GM12873 (cell line): ENCODE results near the gene ATP5IF1.

Source experiments
- TF ChIP-seq, protein P1 (sequence below): IDR thresholded peaks from 2 replicates; pipeline ENCODE4 v1.5.1; 2012; ENCODE audit warnings: low read depth, mild to moderate bottlenecking, moderate library complexity, low read length, control low read depth; ENCODE audit not compliant: insufficient read depth; ENCODE audit errors: missing control alignments

The ATP5IF1 gene

GRCh38 chr1:28259934-28260802, 24.2 kb downstream of the ATP5IF1 start:
- TF ChIP-seq, protein P1, sequence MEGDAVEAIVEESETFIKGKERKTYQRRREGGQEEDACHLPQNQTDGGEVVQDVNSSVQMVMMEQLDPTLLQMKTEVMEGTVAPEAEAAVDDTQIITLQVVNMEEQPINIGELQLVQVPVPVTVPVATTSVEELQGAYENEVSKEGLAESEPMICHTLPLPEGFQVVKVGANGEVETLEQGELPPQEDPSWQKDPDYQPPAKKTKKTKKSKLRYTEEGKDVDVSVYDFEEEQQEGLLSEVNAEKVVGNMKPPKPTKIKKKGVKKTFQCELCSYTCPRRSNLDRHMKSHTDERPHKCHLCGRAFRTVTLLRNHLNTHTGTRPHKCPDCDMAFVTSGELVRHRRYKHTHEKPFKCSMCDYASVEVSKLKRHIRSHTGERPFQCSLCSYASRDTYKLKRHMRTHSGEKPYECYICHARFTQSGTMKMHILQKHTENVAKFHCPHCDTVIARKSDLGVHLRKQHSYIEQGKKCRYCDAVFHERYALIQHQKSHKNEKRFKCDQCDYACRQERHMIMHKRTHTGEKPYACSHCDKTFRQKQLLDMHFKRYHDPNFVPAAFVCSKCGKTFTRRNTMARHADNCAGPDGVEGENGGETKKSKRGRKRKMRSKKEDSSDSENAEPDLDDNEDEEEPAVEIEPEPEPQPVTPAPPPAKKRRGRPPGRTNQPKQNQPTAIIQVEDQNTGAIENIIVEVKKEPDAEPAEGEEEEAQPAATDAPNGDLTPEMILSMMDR = no peak

DNA sequence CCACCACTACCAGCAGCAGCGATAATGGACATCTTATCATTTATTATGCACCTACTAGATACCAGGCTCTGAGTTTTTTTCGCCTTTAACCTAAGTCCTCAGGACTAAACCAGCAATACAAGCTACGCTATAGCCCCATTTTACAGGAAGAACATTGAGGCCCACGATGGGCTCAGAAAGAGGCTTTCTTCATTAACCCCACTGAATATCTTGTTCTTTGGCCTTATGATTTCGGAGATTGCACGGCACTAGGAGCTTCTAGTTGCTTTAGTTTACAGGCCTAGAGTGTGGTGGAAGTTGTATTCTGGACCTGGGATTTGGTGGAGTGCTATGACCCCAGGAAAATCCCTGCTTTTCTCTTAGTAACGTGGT, 24.9 kb downstream of the ATP5IF1 start:
- TF ChIP-seq, protein P1 = no peak

- TF ChIP-seq, protein P1 = no peak
Observed at GRCh38 chr1:28264897-28265296, 29.0 kb downstream of the ATP5IF1 start.

DNA sequence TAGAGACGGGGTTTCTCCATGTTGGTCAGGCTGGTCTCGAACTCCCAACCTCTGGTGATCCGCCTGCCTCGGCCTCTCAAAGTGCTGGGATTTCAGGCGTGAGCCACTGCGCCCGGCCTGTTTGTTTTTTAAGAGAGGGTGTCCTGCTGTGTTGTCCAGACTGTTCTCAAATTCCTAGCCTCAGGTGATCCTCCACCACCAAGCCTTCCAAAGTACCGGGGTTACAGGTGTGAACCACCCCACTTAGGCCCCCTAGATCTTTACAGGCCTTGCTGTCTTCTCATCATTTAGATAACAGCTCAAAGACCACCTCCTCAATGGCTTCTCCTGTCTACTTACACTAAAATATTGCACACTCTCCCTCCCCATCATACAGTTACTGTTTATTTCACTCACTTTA, 29.7 kb downstream of the ATP5IF1 start:
- TF ChIP-seq, protein P1 = no peak

- TF ChIP-seq, protein P1 = no peak
Observed at GRCh38 chr1:28266920-28267322, 31.0 kb downstream of the ATP5IF1 start.

DNA sequence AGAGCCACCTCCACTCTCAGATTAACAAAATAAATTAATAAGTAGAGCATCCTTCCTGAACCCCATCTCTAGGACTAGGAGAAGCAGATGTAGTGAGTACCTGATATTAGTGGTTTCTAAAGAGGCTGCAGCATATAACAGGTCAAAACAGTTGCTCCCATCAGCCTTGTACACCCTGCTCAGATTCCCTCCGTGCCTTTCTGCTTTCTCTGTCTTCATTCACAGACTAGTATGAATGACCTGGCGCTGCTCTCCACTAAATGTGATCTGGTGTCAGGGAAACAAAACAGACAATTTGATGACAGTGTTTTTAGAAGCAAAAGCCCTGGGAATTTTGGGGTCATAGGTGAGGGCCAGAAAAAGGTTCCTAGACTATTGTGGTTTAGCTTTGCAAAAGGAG, 31.7 kb downstream of the ATP5IF1 start:
- TF ChIP-seq, protein P1 = no peak

- TF ChIP-seq, protein P1 = no peak
Observed at GRCh38 chr1:28269529-28269928, 33.6 kb downstream of the ATP5IF1 start.
